Central memory CD4-positive, alpha-beta T cell (primary cell): ENCODE data around the gene VAV3.
"Not testable (repeated sequence)": the region's sequence is repeated elsewhere in the genome, so short reads cannot be mapped to it uniquely, and the experiment has no call there.

ENCODE experiments used
- DNase-seq: peaks from one replicate; pipeline ENCODE4 v3.0.0; 2022

Gene VAV3

DNA sequence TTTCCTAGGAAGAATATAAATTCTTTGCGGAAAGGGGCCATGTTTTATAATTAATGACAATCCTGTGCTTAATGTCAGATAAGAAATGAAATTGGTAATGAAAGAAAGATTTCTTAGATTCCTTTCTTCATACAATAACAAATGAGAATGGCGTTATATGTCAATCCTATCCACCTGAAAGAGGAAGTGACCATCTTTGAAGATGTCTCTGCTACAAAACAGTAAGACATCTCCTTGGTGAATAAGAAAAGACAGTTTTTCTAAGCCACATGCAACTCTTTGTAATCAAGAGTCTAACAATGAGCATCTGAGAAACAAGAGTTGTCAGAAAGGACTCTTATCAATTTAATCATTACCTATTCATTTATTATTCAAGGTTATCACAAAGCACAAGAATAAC, 286.0 kb downstream of the VAV3 start:
- no peak for DNase-seq

DNA sequence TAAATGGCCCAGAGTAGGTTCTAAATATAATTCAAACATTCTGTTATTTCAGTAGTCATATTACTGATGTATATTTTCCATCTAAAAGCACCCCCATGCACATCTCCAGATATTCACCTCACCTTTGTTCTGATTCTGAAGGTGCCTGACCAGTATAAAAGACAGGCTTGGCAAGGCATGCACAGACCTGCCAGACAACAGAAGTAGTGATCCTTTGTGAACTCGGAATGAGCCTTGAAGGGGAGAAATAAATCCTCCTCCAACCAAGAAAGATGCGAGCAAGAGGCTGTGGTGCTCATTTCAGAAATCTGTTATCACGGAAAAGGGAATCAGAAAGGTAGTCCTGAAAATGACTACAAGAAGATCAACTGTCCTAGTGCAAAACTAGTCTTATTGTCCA, 287.3 kb downstream of the VAV3 start:
- no peak for DNase-seq

DNA sequence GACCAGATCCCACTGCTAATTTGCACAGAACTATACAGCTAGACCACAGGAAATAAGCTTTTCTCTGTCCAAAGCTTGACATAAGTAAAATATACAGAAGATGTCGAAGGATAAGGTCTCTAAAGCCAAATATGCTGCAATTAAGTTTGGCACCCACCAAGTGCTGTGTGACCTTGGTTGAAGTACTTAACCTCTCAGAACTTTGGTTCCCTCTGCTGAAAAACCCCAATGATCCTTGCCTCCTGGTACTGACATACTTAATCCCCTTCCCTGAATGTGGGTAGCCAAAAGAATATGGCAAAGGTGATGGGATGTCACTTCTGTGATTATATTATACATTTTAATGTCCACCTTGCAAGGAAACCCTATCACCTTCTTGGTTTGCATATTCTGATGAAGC, 290.5 kb downstream of the VAV3 start:
- DNase-seq, result no peak

DNA sequence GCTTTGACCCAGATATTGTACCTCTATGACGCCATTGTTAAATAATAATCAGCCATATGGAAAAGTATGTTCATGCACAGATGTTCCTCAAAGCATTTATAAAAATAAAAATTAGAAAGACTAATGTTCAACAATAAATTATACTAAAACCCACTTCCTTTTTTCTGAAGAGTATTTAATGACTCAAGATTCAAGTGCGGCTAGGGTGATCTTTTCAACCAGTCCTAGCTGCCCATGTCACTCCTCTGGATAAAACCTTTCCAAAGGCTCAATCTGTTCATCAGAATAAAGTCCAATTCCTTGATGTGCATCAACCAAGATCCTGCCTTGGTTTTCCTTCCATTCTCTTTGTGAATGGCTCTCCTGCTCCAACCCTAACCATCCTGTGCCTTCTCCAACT, 292.0 kb downstream of the VAV3 start:
- no peak for DNase-seq

DNA sequence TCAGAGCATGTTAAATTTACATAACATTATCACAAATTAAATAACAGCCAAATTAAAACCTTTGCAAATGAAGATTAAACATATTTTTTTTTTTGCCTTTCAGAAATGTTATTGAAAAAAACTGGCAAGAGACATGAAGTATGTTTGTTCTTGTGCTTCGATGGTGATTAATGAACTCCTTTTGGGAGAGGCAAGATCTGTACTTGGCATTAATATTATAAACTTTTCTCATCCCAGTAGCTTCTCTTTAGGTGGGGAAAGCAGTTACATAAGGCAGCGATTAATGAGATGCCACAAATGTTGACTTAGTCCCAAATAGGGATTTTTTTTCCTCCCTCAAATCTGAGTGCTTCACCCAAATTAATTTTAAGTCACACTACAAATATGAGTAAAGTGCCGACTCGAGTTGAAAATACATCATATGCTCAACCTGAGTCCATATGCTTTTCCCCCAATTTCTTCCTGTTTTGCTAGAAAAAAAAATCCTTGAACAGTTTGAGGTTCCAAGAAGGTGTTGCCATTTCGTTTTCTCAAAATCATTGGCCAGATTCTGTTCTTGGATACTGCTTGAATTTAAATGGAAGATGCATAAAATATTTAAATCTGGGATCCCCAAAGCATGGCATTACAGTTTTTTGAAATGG, 294.5 kb downstream of the VAV3 start:
- no peak for DNase-seq

DNA sequence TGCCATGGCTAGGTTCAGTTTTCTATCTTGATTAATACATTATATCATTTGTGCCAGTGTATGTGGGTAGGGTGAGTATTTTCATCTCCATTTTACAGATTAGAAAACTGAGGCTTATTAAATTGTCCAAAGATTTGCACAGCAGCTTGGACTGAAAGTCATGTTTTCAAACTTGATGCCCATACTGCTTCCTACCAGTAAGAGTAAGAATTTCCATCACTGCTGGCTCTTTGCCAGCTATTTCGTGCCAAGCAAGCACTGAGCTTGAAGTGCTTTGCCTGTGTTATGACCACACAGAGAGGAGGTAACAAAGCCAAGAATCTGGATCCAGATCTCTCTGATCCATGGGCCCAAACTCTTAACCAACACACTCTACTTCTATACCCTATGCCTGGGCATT, 295.0 kb downstream of the VAV3 start:
- DNase-seq, result no peak

DNA sequence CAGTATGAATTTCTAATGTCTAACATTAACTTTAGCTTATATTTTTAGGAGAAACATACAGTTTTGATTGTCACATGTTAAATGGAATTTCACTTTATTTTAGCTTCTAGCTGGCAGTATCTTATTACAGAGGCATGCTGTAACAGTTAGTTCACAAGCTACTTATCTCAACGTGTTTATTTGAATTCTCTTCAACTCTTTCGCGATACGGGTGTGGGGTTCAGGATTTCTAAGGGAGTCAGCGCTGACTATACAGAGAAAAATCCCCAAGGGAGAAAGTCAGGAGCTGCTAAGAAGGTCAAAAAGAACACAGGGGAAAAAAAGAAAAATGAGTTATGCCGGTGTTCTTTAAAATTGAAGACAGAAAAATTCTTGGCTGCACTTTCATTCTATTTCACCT, 296.2 kb downstream of the VAV3 start:
- no peak for DNase-seq

DNA sequence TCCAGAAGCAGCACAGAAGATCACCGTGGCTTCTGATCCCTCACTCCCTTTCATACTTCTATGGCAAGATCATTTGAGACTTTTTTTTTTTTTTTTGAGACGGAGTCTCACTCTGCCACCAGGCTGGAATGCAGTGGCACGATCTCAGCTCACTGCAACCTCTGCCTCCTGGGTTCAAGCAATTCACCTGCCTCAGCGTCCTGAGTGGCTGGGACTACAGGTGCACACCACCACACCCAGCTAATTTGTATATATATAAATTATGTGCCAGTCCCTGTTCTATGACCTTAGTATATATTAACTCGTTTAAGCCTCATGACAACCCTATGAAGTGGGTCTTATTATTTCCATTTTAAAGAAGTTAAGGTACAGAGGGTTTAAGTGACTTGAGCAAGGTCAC, 298.5 kb downstream of the VAV3 start:
- DNase-seq, result no peak

DNA sequence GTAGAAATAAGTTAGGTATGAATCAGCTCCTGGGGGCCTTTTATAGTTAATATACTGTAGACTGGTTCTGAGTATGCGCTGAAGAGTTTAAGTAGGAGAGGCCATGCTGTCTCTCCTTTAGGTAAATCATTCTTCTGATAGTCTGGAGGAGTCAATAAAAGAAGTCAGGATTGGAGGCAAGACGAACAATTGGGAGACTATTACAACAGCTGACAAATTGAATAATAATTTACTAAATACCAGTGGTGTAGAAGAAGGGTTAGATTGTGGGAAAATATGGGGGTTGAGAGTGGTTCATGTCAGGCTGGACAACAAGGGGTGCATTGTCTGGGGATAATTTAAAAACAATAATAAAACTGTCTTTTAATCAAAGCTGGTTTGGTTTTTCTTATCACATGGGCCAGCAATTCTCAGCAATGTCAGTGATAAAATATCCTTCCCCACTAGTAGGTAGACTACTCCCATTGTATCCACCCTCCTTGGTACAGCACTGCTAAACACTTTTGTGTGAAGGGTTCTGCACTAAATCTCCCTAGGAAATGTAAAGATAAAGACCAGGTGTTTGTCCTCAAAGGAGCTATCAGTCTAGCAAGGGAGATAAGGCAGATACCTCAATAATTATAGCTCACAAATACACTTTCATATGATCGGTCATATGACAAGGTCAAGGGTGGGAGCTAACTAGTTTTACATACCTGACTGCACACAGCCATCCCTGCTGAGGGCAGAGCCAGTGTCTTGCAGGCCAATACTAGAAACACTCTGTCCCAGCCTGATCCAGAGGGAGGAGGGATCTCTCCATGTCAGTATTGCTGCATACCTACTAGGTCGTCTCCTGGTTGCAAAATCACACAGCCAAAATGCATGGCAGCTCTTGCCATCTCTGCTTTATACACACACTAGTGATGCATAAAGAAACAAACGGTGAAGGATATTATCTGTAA, 299.7 kb downstream of the VAV3 start:
- no peak for DNase-seq

DNA sequence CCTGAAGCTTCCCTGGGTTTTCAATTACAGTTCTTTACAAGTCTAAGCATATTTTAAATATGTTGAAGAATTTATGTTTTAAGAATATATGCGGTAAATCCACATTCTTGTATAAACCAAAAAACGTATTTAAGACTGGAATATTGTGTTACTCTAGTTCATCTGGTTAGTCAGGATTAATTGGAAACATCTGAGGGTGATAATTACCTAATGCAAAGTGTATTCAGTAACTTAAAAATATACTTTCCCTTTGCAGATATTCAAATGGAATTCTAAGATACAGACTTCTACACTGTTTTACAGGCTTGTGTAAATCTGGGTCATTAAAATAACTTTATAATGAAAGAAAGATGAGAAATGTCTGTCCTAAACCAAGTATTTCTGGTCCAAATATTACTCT, 302.0 kb downstream of the VAV3 start:
- no peak for DNase-seq

DNA sequence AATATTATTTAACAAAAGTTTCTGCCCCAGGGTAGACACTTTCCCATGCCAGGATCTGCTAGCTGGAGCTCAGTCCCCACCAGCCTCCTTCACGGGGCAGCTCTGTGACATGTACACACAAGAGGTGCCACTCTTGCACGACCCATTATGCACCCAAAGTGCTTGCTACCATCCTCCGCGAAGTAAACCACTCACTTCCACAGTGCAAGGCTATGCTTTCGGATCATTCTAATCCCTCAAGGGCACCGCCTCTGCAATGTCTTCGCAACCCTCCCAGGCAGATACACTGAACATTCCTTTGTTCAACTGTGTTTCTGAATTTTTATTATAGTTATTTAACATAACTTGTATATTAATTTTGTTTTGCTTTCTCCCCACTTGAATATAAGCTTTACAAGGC, 303.8 kb downstream of the VAV3 start:
- no peak for DNase-seq

DNA sequence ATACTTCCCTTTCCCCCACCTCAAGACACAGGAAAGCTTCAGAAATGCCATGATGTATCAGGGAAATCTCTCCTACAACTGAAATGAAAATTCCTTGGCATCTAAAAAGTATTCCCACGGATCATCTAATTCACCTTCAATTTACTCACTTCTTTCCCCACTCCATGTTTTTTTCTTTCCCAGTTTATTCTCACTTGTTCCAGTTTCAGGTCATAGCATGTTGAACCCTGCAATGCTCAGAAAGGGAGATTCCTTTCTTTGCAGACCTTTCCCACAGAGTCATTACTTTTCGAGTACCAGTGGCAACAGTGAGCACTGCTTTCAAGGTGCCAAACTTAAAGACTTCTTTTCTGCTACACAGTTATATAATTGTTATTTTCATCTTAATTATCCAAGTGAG, 305.0 kb downstream of the VAV3 start:
- DNase-seq, result no peak

DNA sequence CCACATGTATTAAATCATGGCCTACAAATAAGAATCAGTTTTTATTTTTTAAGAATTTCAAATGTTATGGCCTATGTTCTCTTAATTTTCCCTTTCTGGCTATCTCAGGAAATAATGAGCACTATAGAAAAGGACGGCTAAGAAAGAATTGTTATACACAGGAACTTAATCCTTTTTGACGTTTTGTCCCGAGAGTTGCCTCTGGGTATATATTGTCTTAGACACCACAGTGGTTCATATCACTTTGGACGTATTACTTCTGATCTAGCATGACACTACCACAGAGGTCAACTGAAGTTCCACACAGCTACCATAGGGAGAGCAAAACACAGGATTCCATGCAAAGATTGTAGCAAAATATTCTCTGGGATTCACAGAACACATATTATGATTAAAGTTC, 307.6 kb downstream of the VAV3 start:
- DNase-seq, result no peak

DNA sequence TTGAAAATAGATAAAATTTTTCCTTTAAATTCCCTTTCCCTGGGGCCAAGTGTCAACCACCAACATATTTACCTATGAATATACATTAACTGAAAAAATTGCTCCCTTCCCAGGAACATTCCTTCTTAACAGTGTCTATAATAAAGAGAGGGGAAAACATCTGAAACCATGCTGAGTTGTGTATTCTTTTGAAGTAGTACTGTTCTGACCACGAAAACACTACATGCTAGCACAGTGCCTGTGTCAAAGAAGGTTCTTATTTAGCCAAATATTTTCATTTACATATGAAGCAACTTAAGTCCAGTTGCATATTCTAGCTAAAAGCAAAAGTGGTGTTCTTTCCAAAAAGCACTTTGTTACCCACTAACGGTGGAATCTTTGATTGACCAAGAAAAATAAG, 311.2 kb downstream of the VAV3 start:
- no peak for DNase-seq

DNA sequence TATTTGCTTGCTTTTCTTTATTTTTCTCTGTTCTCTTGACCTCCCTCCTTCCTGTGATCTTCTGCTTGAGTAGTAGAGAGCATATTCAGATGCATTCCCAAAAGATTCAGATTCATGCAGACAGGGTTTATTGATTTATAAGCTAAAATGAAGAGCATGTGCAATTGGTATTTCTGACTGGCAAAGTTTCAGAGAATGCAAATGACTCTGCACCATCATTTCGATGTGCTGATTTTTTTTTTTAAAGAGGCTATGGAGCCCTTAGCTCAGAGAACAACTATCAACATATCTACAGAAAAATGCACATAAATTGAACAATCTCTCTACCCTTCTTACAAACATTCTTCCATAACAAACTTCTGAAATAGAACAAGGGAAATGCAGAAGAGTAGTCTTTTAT, 312.0 kb downstream of the VAV3 start:
- no peak for DNase-seq

DNA sequence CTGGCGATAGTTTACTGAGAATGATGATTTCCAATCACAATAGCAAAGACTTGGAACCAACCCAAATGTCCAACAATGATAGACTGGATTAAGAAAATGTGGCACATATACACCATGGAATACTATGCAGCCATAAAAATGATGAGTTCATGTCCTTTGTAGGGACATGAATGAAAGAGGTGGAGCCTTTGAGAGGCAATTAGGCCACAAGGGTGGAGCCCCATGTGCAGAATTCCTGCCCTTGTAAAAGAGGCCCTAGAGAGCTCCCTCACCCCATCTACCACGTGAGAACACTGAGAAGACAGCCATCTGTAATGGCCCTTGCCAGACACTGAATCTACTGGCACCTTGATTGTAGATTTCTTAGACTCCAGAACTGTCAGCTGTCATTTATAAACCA, 314.2 kb downstream of the VAV3 start:
- not testable (repeated sequence) for DNase-seq

DNA sequence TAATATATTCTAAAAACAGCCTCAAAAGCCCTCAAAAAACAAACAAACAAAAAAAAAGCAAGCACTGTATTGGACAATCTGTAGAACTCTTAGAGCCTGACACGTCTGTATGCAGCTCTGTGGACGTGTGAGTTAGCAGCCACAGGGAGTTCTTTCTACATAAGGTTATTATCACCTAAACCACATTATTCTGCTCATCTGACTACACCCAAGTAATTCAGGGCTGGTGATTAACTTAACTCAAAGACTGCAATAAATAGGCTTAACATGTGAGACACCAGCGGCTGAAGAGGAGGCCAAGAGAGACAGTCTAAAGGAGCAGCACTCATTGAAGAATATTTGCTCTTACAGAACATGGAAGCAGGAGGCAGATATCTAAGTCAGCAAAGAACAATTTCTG, 316.0 kb downstream of the VAV3 start:
- no peak for DNase-seq

DNA sequence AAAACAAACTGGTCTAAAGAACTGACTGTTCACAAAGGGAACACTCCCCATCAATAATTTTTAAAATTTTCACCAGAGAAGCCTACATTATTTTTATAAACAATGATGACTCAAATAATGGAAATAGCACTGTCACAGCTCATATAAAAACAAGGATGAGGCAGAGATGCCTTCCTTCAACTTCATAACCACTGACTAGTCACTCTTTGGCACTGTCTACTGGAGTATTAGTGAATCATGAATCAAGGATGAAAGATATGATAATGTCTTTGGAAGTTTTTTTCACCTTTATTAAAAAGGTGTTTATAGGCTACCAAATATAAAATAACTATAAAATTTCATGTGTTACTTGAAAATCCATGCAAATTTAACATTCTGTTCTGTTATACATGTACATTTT, 316.9 kb downstream of the VAV3 start:
- DNase-seq, result no peak

DNA sequence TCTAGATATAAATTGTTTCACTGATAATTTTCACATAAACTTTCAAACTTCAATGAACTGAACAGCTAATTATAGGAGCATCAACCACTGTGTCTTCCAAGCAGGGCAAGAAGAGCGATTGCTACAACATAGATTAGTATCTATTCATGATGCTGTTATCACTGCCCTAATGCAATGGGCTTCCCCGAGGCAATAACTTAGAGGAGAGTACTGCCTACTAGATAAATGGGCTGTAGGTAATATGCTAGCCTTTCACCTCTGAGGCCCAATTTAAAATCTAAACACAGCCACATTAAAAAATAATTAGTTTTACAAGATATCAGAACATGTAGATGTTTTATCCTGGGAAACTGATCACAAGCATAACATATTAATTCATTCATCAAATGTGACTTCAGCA, 318.0 kb downstream of the VAV3 start:
- DNase-seq, result no peak

DNA sequence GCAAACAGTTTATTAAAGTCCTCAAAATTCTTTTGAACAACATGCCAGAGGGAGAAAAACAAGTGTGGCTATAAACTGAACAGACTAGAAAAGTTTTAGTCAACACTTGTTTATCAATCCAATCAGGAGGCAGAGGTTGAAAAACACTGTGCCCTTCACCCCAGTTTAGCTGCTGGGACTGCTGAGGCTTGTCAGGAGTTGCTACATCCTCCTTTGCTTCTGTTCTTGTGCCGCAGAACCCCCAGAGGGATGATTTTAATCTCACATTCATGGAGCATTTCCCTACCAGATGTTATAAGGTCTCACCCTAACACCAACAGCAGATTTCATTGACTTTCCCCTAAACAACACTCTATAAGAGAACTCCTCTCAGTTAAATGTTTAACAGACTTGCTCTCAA, 321.2 kb downstream of the VAV3 start:
- no peak for DNase-seq

DNA sequence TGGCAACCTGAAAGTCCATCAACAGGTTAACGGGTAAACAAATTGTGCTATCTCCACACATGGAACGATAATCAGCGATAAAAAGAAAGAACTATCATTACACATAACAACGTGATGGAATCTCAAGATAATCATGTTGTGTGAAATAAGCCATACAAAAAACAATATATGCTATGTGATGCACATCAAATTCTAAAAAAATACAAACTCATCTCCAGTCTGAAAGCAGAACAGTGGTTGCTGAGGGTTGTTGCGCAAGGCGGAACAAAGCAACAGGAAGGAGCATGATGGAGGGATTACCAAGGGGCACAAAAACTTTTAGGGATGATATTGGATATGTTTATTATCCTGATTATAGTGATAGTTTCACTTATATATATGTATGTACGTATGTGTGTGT, 324.8 kb downstream of the VAV3 start:
- DNase-seq, result no peak

DNA sequence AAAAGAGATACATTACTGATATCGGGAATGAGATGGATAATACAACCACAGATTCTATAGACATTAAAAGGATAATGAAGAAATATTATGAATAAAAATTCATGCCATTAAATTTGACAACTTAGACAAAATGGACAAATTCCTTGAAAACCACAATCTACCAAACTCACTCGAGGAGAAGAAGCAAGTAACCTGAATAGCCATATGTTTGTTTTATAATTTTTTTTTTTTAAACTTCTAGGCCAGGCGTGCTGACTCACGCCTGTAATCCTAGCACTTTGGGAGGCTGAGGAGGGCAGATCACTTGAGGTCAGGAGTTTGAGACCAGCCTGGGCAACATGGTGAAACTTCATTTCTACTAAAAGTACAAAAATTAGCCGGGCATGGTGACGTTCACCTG, 327.9 kb downstream of the VAV3 start:
- no peak for DNase-seq

DNA sequence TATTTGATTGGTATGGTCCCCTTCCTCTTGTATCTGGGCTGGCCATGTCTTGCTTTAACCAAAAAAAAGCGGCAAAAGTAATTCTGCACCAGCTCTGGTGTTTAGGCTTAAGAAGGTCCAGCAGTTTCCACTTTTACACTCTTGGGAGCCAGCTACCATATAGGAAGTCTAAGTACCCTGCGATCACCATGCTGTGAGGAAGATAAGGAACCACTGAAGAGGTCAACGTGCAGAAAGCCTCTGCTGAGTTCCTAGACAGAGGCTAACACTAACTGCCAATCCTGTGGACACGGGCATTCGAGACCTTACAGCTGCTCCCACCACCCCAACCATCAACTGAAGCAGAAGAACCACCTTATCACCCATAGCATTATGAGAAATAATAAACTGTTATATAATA, 331.4 kb downstream of the VAV3 start:
- DNase-seq, result no peak

DNA sequence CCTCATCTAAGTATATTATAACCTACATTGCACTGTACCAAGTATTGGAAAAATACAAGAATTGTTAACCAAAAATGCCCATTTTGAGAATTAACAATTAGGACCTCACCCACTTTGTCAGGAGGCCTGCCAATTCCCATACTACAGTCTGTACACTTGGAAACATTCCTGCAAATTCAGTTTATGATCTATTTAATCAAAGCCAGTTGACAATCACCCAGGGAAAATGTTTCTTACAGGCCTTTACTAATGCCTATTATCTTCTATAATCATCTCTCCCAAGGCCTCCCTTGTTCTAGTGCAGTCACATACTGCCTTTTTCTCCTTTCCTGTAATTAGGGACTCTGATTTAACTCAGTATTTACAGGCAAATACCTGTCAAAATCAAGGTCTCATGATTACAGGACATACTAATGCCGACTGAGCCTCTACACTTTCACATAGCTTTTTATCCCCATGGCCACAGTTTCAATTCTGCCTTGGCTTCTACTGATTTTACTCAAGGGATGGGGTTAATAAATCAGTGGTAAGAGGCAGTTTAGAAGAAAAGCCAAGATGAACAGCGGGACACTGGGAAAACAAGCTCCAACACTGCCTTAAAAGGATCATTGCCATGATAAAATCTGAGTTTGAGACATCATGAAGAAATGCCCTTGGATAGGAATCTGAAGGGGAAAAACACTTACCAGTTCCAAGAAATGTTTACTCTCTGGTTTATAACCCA, 338.7 kb downstream of the VAV3 start:
- DNase-seq, result no peak
